H1 (cell line): ENCODE results near the gene G6PC1. TPM values are rescaled to one million over a fixed set of nuclear protein-coding genes. Genes with fewer than 3 reads are reported as not detected.

ENCODE experiments used
- CTCF ChIA-PET: fragments of 300-600 bp; sonication (Branson Sonifier 250); formaldehyde crosslinking; loops from one replicate; lab custom pipeline; 2021; ENCODE audit not compliant: partially characterized antibody; lab: Charles Lee
- POLR2A ChIA-PET: fragments of 300-600 bp; sonication (Branson Sonifier 250); formaldehyde crosslinking; loops from one replicate; lab custom pipeline; 2021; ENCODE audit warnings: inconsistent platforms; ENCODE audit not compliant: partially characterized antibody; lab: Charles Lee
- DNase-seq, 2 experiments: peaks; one replicate each; pipeline versions ENCODE4 v3.0.0 to v3.0.0-alpha.2; 2010 to 2022; ENCODE audit warnings: low spot score in 2 of 2, low read depth in 1 of 2, mixed read lengths in 1 of 2
- FAIRE-seq: peaks from 2 replicates; lab custom pipeline; 2011; peaks lifted over from hg19 to GRCh38; lab: Jason Lieb, UNC
- H2AFZ ChIP-seq: 2 replicates; pipeline ENCODE4 v1.8.1; 2012; ENCODE audit warnings: low read length, inconsistent platforms
- H2AK5ac ChIP-seq: 2 replicates; pipeline ENCODE4 v1.6.1; 2013; ENCODE audit warnings: low read depth, low read length
- H2BK120ac ChIP-seq: replicated peaks from 2 replicates; pipeline ENCODE3; 2013; ENCODE audit warnings: low read depth, low read length, inconsistent platforms
- H2BK12ac ChIP-seq: 2 replicates; pipeline ENCODE4 v1.6.1; 2013; ENCODE audit warnings: low read depth, low read length
- H2BK15ac ChIP-seq: 2 replicates; pipeline ENCODE4 v1.6.1; 2013; ENCODE audit warnings: low read length
- H2BK20ac ChIP-seq: 2 replicates; pipeline ENCODE4 v1.6.1; 2013; ENCODE audit warnings: low read length
- H2BK5ac ChIP-seq: 2 replicates; pipeline ENCODE4 v1.6.1; 2013; ENCODE audit warnings: low read depth, low read length
- H3K14ac ChIP-seq: 2 replicates; pipeline ENCODE4 v1.6.1; 2013; ENCODE audit warnings: inconsistent platforms; ENCODE audit not compliant: insufficient read length
- H3K18ac ChIP-seq: 2 replicates; pipeline ENCODE4 v1.6.1; 2013; ENCODE audit warnings: low read length; ENCODE audit errors: extremely low read depth
- H3K23ac ChIP-seq: 2 replicates; pipeline ENCODE4 v1.6.1; 2013; ENCODE audit warnings: inconsistent platforms; ENCODE audit not compliant: insufficient read length
- H3K23me2 ChIP-seq: 2 replicates; pipeline ENCODE4 v1.6.1; 2013; ENCODE audit warnings: low read depth, low read length
- H3K27ac ChIP-seq: 2 replicates; pipeline ENCODE4 v1.6.1; 2011; ENCODE audit warnings: low read depth, low read length, inconsistent platforms
- H3K27me3 ChIP-seq, 4 experiments: replicated peaks in 1 of 4; 1 replicate in 1 of 4; 2 replicates in 3 of 4; pipeline versions ENCODE4 v1.6.1 to v1.8.1; 2011 to 2013; ENCODE audit warnings: low read length in 3 of 4, mild to moderate bottlenecking in 3 of 4, inconsistent platforms in 2 of 4, mixed read lengths in 2 of 4, moderate library complexity in 1 of 4; ENCODE audit not compliant: control insufficient read depth in 3 of 4, insufficient read depth in 3 of 4; ENCODE audit errors: extremely low read depth in 1 of 4
- H3K36me3 ChIP-seq, 4 experiments: 2 replicates each; pipeline versions ENCODE4 v1.6.1 to v1.8.1; 2011 to 2013; ENCODE audit warnings: mild to moderate bottlenecking in 4 of 4, low read length in 3 of 4, moderate library complexity in 2 of 4, control low read depth in 1 of 4, inconsistent platforms in 1 of 4; ENCODE audit not compliant: insufficient read depth in 4 of 4, control insufficient read depth in 2 of 4
- H3K4ac ChIP-seq: replicated peaks from 2 replicates; pipeline ENCODE3; 2013; ENCODE audit warnings: low read length, low read depth, mixed read lengths, inconsistent platforms; ENCODE audit not compliant: insufficient read length
- H3K4me1 ChIP-seq, 4 experiments: replicated peaks in 1 of 4; 1 replicate in 1 of 4; 2 replicates in 3 of 4; pipeline versions ENCODE4 v1.6.1 to v1.8.1; 2011 to 2013; ENCODE audit warnings: low read length in 3 of 4, inconsistent platforms in 2 of 4, mixed read lengths in 1 of 4; ENCODE audit not compliant: insufficient read depth in 4 of 4, control insufficient read depth in 3 of 4
- H3K4me2 ChIP-seq, 2 experiments: 2 replicates each; pipeline versions ENCODE4 v1.6.1 to v1.8.1; 2011 to 2013; ENCODE audit warnings: low read depth in 2 of 2, low read length in 2 of 2, control low read depth in 1 of 2, inconsistent platforms in 1 of 2, mild to moderate bottlenecking in 1 of 2; ENCODE audit not compliant: insufficient read depth in 1 of 2
- H3K4me3 ChIP-seq, 4 experiments: fragments of 200-600, 300-600 bp in 1 of 4; sonication (generic), shearing (Covaris generic), sonication (Bioruptor Twin) in 1 of 4; 2 replicates each; pipeline versions ENCODE4 v1.5.1 to v1.8.1; 2011 to 2016; ENCODE audit warnings: low read length in 4 of 4, low read depth in 3 of 4, control low read depth in 2 of 4, inconsistent platforms in 2 of 4, mild to moderate bottlenecking in 2 of 4, mixed read lengths in 1 of 4, moderate library complexity in 1 of 4; ENCODE audit not compliant: insufficient read depth in 2 of 4; ENCODE audit errors: extremely low read depth in 1 of 4
- H3K56ac ChIP-seq: replicated peaks from 2 replicates; pipeline ENCODE3; 2013; ENCODE audit warnings: low read depth, mild to moderate bottlenecking, mixed read lengths, low read length, inconsistent platforms; ENCODE audit not compliant: insufficient read length
- H3K79me1 ChIP-seq: 2 replicates; pipeline ENCODE4 v1.6.1; 2013; ENCODE audit warnings: low read depth, low read length, control low read depth
- H3K79me2 ChIP-seq, 2 experiments: 2 replicates each; pipeline versions ENCODE4 v1.6.1 to v1.8.1; 2012 to 2013; ENCODE audit warnings: low read length in 2 of 2, mild to moderate bottlenecking in 2 of 2, inconsistent platforms in 1 of 2; ENCODE audit not compliant: insufficient read depth in 2 of 2, control insufficient read depth in 1 of 2
- H3K9ac ChIP-seq, 4 experiments: replicated peaks in 1 of 4; 1 replicate in 1 of 4; 2 replicates in 3 of 4; pipeline versions ENCODE4 v1.6.1 to v1.8.1; 2011 to 2013; ENCODE audit warnings: low read depth in 3 of 4, low read length in 3 of 4, control low read depth in 2 of 4, mild to moderate bottlenecking in 2 of 4, moderate library complexity in 2 of 4, inconsistent platforms in 1 of 4; ENCODE audit errors: extremely low read depth in 1 of 4
- H3K9me3 ChIP-seq, 2 experiments: 2 replicates each; pipeline versions ENCODE4 v1.6.1 to v1.8.1; 2012 to 2013; ENCODE audit warnings: mild to moderate bottlenecking in 2 of 2, moderate library complexity in 2 of 2, control low read depth in 1 of 2, inconsistent platforms in 1 of 2, low read depth in 1 of 2, low read length in 1 of 2, mixed read lengths in 1 of 2; ENCODE audit not compliant: insufficient read depth in 2 of 2
- H4K20me1 ChIP-seq, 2 experiments: replicated peaks in 1 of 2; 2 replicates each; pipeline versions ENCODE3 to v1.8.1; 2011 to 2013; ENCODE audit warnings: inconsistent platforms in 2 of 2, low read length in 2 of 2, mild to moderate bottlenecking in 1 of 2; ENCODE audit not compliant: insufficient read depth in 2 of 2, control insufficient read depth in 1 of 2
- H4K5ac ChIP-seq: 2 replicates; pipeline ENCODE4 v1.6.1; 2013; ENCODE audit warnings: low read length, low read depth, mixed read lengths, inconsistent platforms; ENCODE audit not compliant: insufficient read length
- H4K8ac ChIP-seq: 2 replicates; pipeline ENCODE4 v1.8.0; 2013; ENCODE audit warnings: mild to moderate bottlenecking, moderate library complexity, low read length, inconsistent platforms; ENCODE audit not compliant: insufficient read depth; ENCODE audit errors: extremely low read depth
- H4K91ac ChIP-seq: replicated peaks from 2 replicates; pipeline ENCODE3; 2013; ENCODE audit warnings: low read length, mixed read lengths, inconsistent platforms; ENCODE audit not compliant: insufficient read length
- ATF2 ChIP-seq: IDR thresholded peaks from 2 replicates; pipeline ENCODE4 v1.6.1; 2012; ENCODE audit warnings: low read length, inconsistent platforms
- CBX8 ChIP-seq: fragments of 300-800, 300-1000 bp; sonication (generic); IDR thresholded peaks from 2 replicates; pipeline ENCODE4 v1.7.1; 2016; ENCODE audit warnings: low read depth, low read length, borderline replicate concordance
- JUN ChIP-seq: IDR thresholded peaks from 2 replicates; pipeline ENCODE4 v1.6.1; 2011; ENCODE audit warnings: low read depth, mild to moderate bottlenecking, improper control_type of control experiment, low read length
- POLR2AphosphoS5 ChIP-seq: IDR thresholded peaks from 2 replicates; pipeline ENCODE4 v1.6.1; 2011; ENCODE audit warnings: low read depth, low read length
- SIX5 ChIP-seq: IDR thresholded peaks from 2 replicates; pipeline ENCODE4 v1.6.1; 2011; ENCODE audit warnings: mild to moderate bottlenecking, low read depth, low read length
- WGBS, 2 experiments: shearing (Covaris generic) in 1 of 2; methylation state at CpG; one replicate each; pipeline versions ENCODE4 v1.1.6 to v1.1.7; 2013 to 2015; ENCODE audit warnings: low lambda C conversion rate in 2 of 2, mixed read lengths in 2 of 2, inconsistent platforms in 1 of 2, low coverage in 1 of 2, missing lambda C conversion rate in 1 of 2; ENCODE audit not compliant: insufficient replicate concordance in 2 of 2, insufficient coverage in 1 of 2, insufficient read length in 1 of 2; ENCODE audit errors: extremely low coverage in 1 of 2, missing lambda C conversion rate in 1 of 2; 5-methylcytosine and 5-hydroxymethylcytosine counted together
- polyA plus RNA-seq, 7 experiments: library from polyadenylated mRNA; depleted of rRNA in 3 of 7; stranded (reverse) in 5 of 7; unstranded in 2 of 7; fragments of >200 nt in 5 of 7; fragments of 200-250 nt in 2 of 7; gene quantifications; 1 replicate in 5 of 7; 2 replicates in 1 of 7; 4 replicates in 1 of 7; pipeline versions ENCODE4 v1.2.1 to v1.2.3, GENCODE V29; 2011 to 2013; ENCODE audit warnings: missing spikeins in 2 of 7, mixed read lengths in 2 of 7
- total RNA-seq: library from RNA; stranded (reverse); fragmentation: NEBNext Ultra II Directional; extraction: Animal tissue kit (Norgen Biotek cat#: 25700); gene quantifications from 2 replicates; pipeline ENCODE4 v1.2.1, GENCODE V29; 2021

The G6PC1 gene
- total and polyA plus RNA-seq, 2 of the 8 experiments (the other 6 are each of a cell fraction or from before 2014, with no cell fraction given), result 0.02 TPM; not detected in 1

DNA sequence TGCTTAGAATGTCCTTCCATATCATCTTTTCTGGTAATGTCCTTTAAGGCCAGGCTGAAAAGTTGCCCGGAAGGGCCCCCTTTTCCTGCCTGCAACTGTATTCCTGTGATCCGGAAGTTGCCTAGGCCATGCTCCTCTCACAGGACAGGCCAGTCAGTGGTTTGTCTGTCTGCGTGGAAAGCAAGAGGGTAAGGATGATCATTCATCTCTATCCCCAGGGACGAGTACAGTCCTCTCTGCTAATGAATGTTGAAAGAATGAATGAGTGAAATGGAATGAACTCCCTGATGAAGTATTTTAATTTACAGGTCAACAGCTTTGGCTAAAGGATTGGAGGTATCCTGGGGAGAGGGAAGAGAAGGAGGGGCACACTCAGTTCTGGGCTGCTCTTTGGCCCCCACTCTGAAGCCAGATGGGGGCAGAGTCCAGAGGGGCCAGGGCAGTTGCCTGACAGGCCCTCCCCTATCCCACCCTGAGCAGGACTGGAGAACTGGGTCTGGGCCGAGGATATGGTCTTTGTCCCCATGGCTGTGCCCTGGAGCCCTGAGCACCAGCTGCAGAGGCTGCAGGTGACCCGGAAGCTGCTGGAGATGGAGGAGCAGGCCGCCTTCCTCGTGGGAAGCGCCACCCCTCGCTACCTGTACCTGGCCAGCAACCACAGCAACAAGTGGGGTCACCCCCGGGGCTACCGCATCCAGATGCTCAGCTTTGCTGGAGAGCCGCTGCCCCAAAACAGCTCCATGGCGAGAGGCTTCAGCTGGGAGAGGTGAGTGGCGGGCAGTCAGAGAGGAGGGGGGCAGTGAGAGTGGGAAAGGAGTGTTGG lies 46.4 kb upstream of the G6PC1 start:
- ChIA-PET POLR2A (interaction anchor here (2.7 kb wide), 1 partner anchor 9 kb away, joined by 19 read pairs; the partner anchor contains the start of gene AOC2), CTCF (interaction anchor here (0.7 to 6.8 kb wide), 5 partner anchors 9 to 84 kb away, joined by 3 to 55 read pairs (median 4); partner anchors contain the start of gene AOC2)
- H3K14ac ChIP-seq, result no peak overlapping the region
- 87% methylated on average over 15 of the region's 15 CpGs; no CpG with 5 or more reads in 1 of the 2 experiments for WGBS, 2 experiments
- peaks cover 0 to 2% of the 10 kb centered on the region in 2 experiments for H4K20me1 ChIP-seq
- no peak overlapping the region for H4K8ac ChIP-seq
- H2BK20ac ChIP-seq, result no peak overlapping the region
- no peak overlapping the region for H3K9ac ChIP-seq
- H3K4me1 ChIP-seq, result no peaks in the 10 kb centered on the region; a peak in 1 of 7 replicates
- H3K4ac ChIP-seq, result no peak overlapping the region
- no peaks in the 10 kb centered on the region for H3K79me2 ChIP-seq
- H3K79me1 ChIP-seq, result no peaks in the 10 kb centered on the region; the same call in 1 of the 2 replicates
- no peak overlapping the region for H3K23ac ChIP-seq
- H3K18ac ChIP-seq, result no peak overlapping the region
- no peak for DNase-seq
- no peak overlapping the region for H4K5ac ChIP-seq
- H3K56ac ChIP-seq, result no peak overlapping the region
- H3K4me3 ChIP-seq, result no peak overlapping the region
- no peak overlapping the region for H2AK5ac ChIP-seq
- H3K36me3 ChIP-seq, result no peaks in the 10 kb centered on the region; a peak in 1 of 8 replicates
- no peak overlapping the region for H4K91ac ChIP-seq
- no peak overlapping the region for H3K4me2 ChIP-seq
- no peak for FAIRE-seq
- H2BK120ac ChIP-seq, result no peak overlapping the region
- no peaks in the 10 kb centered on the region for H3K27me3 ChIP-seq
- H2BK5ac ChIP-seq, result no peak overlapping the region
- H3K9me3 ChIP-seq, result no peaks in the 10 kb centered on the region
- no peak overlapping the region for H2BK15ac ChIP-seq
- no peak for TF ChIP-seq CBX8
- no peak for TF ChIP-seq SIX5
- TF ChIP-seq ATF2, result no peak
- no peak for TF ChIP-seq POLR2AphosphoS5
- TF ChIP-seq JUN, result no peak
- H2AFZ ChIP-seq, result no peak overlapping the region
- no peaks in the 10 kb centered on the region for H3K23me2 ChIP-seq
- H2BK12ac ChIP-seq, result no peak overlapping the region
- no peak overlapping the region for H3K27ac ChIP-seq
